Stimulated activated effector memory CD8-positive, alpha-beta T cell treated with anti-CD3 and anti-CD28 coated beads, Interleukin-12 subunit alpha, Interleukin-12 subunit beta, amount 100 ng/mL, for 72 hours (primary cell): Measurements from ENCODE around the gene YJEFN3.

Experiments used
- ATAC-seq: fragments of 150-1000 bp; cut with Tn5 transposase; 2 replicates; pipeline ENCODE4 v1.10.0; 2021
- DNase-seq, 2 donors: peaks; one replicate each; pipeline ENCODE4 v3.0.0; 2021 to 2022; ENCODE audit warnings: low spot score in 2 of 2
- H3K27ac Mint-ChIP-seq: one replicate; pipeline ENCODE4 v1.8.0; 2022; ENCODE audit warnings: mild to moderate bottlenecking, mixed read lengths
- H3K36me3 Mint-ChIP-seq: one replicate; pipeline ENCODE4 v1.8.0; 2022; ENCODE audit warnings: mild to moderate bottlenecking, mixed read lengths
- H3K4me1 Mint-ChIP-seq: one replicate; pipeline ENCODE4 v1.8.0; 2022; ENCODE audit warnings: mixed read lengths
- H3K4me3 Mint-ChIP-seq: one replicate; pipeline ENCODE4 v1.8.0; 2022; ENCODE audit warnings: mild to moderate bottlenecking, mixed read lengths
- H3K9me3 Mint-ChIP-seq: one replicate; pipeline ENCODE4 v1.8.0; 2022; ENCODE audit warnings: mixed read lengths

The YJEFN3 gene

DNA sequence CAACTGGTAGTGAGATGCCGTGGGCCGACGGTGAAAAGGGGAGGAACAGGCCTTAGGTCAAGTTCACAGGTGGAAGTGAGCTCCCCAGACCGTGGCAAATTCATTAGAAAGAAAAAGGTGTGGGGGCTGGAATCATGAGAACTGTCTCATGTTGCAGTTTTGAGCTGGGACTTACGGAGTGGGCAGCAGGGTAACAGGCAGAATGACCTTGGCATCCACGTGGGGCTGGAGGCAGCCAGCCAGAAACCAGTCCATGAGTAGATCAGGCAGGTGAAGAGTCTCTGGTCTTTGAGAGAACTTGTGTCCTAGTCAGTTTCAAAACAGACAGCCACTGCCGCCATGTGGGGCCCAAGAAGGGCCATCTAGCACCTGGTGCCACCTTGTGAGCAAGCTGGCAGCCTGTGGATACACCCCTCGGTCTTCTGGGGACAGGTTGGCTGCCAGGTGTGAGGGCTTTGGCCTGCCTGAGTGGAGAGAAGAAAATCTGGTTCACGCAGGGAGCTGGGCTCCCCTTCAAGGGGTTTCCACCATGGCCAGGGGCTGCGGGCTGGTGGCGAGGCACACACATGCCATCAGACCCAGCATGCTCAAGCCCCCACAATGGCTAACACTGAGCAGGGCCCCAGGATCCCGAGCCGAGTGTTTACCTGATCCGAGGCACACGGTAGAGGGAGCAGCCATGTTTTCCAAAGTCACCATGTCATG is 37.2 kb upstream of the YJEFN3 start:
- Mint-ChIP-seq H3K9me3 (no peaks in the 10 kb centered on the region), H3K27ac (no peak overlapping the region), H3K4me3 (no peak overlapping the region), H3K4me1 (peaks cover 48% of the 10 kb centered on the region), H3K36me3 (peaks cover 70% of the 10 kb centered on the region)
- ATAC-seq (no peak), DNase-seq (no peak)

DNA sequence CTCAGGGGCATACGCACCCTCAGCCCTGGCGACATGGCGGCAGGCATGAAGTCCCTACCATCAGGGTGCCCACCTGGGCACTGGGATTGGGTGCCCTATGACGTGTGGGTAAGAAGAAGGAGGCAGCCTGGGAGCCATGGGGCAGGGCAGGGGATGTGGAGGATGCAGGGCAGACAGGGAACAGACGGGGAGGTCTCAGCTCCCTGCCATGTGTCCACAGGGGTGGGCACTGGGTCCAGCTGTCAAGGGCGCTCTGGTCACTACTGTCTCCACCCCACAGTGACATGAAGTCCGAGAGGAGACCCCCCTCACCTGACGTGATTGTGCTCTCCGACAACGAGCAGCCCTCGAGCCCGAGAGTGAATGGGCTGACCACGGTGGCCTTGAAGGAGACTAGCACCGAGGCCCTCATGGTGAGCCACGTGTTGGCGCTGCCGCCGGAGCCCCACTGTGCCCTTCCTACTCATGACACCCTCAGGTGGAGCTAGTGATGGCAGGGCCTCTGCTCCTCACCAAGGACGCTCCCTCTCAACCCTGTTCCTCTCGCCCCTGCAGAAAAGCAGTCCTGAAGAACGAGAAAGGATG is 36.6 kb upstream of the YJEFN3 start:
- ATAC-seq (no peak), DNase-seq (no peak)
- Mint-ChIP-seq H3K4me1 (peaks cover 41% of the 10 kb centered on the region), H3K27ac (no peak overlapping the region), H3K4me3 (no peak overlapping the region), H3K9me3 (no peaks in the 10 kb centered on the region), H3K36me3 (peaks cover 73% of the 10 kb centered on the region)

DNA sequence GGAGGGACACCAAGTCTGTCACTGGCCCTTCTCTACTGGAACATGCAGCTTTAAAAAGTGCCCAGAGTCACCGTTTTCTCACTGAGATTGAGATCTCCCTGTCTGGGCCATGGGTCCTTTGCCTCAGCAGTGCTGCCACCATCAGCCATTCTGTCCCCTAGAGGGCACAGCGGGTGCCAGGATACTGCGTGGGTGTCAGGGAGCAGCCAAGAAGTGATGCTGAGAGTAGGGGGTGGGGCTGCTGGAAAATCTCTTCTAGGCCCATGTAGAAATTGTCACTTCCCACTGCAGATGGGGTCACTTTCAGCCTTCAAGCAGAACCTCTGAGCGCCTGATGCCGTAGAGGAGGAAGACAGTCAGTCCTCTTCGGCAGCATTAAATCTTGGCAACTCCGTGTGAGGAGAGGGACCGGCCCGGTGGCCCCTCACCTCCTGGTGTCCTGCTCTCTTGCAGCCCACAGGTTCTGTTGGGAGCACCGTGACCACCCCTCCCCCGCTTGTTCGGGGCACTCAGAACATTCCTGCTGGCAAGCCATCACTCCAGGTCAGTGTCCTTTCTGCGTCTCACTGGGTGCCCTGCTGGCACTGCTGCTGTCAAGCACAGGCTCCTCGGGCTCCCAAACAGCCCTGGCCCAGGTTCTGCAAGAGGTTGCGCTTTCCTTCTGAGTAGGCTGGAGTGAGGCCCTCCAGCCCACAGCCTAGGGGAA is 34.7 kb upstream of the YJEFN3 start:
- ATAC-seq (no peak), DNase-seq (no peak)
- Mint-ChIP-seq H3K27ac (peak overlapping the region; percentile 26), H3K36me3 (peaks cover 83% of the 10 kb centered on the region), H3K4me3 (no peak overlapping the region), H3K4me1 (peaks cover 23% of the 10 kb centered on the region), H3K9me3 (no peaks in the 10 kb centered on the region)

DNA sequence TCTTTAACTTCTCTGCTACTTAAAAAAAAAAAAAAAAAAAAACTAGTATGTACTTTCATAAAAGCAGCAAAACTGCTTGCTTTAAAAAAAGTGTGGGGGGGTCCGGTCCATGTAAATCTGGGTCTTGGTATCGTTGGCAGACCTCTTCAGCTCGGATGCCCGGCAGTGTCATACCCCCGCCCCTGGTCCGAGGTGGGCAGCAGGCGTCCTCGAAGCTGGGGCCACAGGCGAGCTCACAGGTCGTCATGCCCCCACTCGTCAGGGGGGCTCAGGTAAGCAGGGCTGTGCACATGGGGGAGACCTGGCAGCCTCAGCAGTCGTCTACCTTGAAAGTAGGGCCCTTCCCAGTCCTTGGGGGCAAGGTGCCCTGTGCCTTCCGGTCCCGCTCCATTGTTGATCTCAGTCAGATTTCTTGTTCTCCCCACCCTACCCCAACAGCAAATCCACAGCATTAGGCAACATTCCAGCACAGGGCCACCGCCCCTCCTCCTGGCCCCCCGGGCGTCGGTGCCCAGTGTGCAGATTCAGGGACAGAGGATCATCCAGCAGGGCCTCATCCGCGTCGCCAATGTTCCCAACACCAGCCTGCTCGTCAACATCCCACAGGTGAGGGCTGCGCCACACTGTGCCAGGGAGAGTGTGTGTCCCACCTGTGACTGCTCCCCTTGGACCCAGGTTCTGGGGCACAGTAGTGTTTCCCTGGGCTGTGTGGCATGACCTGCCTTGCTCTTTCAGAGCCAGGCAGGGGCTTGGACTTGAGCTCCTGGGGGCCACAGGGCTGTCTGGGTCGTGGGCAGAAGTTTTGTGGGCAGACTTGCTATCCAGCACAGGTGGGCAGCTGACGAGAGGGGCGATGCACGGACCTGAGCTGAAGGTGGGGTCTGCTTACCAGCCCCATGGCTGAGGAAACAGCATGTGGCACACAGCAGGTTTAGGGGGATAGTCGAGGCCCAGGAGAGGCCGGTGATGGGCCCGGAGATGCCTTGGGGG is 32.8 kb upstream of the YJEFN3 start:
- Mint-ChIP-seq H3K4me1 (peaks cover 5% of the 10 kb centered on the region), H3K9me3 (no peaks in the 10 kb centered on the region), H3K4me3 (no peak overlapping the region), H3K36me3 (peaks cover 95% of the 10 kb centered on the region), H3K27ac (peak overlapping the region; percentile 76)
- no peak for DNase-seq
- no peak for ATAC-seq

DNA sequence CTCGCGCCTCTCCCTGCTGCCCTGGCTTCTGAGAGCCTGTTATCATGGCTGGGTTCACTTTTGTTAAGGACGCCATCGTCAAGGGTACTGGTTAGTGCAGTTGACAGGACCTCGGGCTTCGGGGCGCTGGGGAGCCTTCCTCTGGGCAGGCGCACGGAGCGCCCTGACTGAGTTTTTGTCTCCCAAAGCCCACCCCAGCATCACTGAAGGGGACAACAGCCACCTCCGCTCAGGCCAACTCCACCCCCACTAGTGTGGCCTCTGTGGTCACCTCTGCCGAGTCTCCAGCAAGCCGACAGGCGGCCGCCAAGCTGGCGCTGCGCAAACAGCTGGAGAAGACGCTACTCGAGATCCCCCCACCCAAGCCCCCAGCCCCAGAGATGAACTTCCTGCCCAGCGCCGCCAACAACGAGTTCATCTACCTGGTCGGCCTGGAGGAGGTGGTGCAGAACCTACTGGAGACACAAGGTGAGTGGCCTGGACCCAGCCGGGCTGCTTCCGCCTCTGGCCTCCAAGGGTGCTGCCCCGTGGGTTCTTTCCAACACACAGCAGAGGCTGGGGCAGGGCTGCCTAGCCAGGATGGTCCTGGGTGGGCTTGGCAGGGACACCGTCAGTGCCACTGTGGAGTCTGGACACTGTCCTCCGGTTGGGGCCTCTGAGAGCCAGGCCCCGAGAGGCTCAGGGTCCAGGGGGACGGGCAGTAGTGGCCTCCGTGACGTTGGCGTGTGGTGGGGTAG is 30.3 kb upstream of the YJEFN3 start:
- Mint-ChIP-seq H3K4me3 (no peak overlapping the region), H3K36me3 (peaks cover 97% of the 10 kb centered on the region), H3K27ac (peak overlapping the region; percentile 52), H3K4me1 (peaks cover 5% of the 10 kb centered on the region), H3K9me3 (no peaks in the 10 kb centered on the region)
- ATAC-seq = no peak
- no peak for DNase-seq

DNA sequence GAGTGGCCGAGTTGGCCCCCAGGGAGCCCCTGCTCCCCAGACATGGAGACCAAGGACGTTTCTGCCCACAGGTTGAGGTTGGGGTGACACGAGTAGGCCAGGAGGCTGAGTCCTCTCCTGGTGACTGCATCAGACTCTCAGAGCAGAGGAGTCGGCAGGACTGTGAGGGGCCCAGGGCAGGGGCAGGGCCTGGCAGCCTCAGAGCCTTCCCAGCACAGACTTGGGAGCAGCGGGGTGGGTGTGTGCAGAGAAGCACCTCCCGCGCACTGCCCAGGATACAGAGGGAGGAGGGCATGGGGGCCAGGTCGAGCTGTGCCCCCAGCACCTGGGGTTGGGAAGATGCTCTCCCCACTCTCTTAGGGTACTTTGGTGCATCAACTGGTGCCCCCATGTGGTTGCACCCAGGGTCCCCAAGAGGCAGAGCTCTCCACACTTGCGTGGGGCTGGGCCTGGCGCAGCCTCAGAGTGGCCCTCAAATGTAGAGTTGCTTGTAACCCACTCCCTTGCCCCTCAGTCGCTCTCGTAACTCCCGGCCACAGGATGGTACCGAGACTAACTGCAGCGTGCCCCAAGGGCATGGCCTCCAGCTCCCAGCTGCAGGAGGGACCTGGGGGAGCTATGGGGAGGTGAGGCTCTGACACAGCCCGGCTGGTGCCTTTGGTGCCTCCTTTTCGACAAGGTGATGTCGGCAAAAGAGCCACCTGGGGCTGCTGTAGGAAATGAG is 29.3 kb upstream of the YJEFN3 start:
- Mint-ChIP-seq H3K36me3 (peaks cover 97% of the 10 kb centered on the region), H3K9me3 (no peaks in the 10 kb centered on the region), H3K4me1 (peaks cover 5% of the 10 kb centered on the region), H3K4me3 (no peak overlapping the region), H3K27ac (peak overlapping the region; percentile 52)
- ATAC-seq = no peak
- no peak for DNase-seq

DNA sequence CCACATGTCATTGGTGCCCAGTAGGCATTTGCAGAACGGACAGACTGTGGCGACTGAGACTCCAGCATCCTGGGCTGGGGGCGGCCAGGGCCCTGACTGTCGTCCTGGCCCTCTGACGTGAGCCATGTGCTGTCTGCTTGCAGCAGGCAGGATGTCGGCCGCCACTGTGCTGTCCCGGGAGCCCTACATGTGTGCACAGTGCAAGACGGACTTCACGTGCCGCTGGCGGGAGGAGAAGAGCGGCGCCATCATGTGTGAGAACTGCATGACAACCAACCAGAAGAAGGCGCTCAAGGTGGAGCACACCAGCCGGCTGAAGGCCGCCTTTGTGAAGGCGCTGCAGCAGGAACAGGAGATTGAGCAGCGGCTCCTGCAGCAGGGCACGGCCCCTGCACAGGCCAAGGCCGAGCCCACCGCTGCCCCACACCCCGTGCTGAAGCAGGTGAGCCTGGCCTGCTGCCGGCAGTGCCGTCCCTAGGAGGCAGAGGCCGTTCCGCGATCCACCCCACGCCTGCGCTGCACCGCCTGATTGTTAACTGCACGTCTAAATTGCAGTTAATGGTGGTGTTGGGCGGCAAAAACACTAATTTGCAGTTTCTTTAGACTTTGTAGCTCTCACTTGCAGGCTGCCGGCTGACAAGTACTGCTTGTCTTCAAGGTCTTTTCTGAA is 27.6 kb upstream of the YJEFN3 start:
- peaks cover 94% of the 10 kb centered on the region for H3K36me3 Mint-ChIP-seq

DNA sequence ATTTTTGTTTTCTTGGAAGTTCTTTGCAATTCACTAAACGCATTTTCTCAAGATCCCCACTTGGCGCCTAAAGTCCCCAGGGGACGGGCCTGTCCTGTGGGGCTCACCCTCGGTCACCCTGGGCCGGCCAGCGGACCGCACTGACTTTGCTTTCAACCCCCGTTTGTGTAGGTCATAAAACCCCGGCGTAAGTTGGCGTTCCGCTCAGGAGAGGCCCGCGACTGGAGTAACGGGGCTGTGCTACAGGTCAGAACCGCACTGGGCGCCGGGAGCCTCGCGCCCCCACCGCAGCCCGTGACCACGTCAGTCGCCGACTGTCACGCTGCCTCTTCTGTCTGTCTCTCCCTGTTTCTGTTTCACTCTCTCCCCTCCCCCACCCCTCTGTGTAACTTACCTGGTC is 26.9 kb upstream of the YJEFN3 start:
- no peaks in the 10 kb centered on the region for H3K9me3 Mint-ChIP-seq
- peaks cover 94% of the 10 kb centered on the region for H3K36me3 Mint-ChIP-seq
- ATAC-seq = no peak
- peak overlapping the region; percentile 77 for H3K27ac Mint-ChIP-seq
- H3K4me1 Mint-ChIP-seq = no peaks in the 10 kb centered on the region
- no peak overlapping the region for H3K4me3 Mint-ChIP-seq
- DNase-seq = no peak

More for the DNA sequence above, 27.6 kb upstream of the YJEFN3 start:
- DNase-seq (no peak), ATAC-seq (no peak)
- Mint-ChIP-seq H3K4me3 (no peak overlapping the region), H3K27ac (peak overlapping the region; percentile 77), H3K4me1 (no peaks in the 10 kb centered on the region), H3K9me3 (no peaks in the 10 kb centered on the region)

DNA sequence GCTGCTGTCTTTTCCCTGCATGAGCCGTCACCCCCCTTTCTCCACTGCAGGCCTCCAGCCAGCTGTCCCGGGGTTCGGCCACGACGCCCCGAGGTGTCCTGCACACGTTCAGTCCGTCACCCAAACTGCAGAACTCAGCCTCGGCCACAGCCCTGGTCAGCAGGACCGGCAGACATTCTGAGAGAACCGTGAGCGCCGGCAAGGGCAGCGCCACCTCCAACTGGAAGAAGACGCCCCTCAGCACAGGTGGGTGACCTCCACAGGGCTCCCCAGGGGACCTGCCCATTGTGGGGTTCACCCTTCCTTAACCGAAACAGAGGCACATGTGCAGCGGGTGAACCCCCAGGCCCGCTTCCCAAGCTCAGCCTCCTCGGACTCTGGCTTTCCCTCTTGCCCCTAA is 26.4 kb upstream of the YJEFN3 start:
- Mint-ChIP-seq H3K9me3 (no peaks in the 10 kb centered on the region), H3K36me3 (peaks cover 94% of the 10 kb centered on the region), H3K4me3 (no peak overlapping the region), H3K4me1 (no peaks in the 10 kb centered on the region), H3K27ac (no peak overlapping the region)
- ATAC-seq (no peak), DNase-seq (no peak)

DNA sequence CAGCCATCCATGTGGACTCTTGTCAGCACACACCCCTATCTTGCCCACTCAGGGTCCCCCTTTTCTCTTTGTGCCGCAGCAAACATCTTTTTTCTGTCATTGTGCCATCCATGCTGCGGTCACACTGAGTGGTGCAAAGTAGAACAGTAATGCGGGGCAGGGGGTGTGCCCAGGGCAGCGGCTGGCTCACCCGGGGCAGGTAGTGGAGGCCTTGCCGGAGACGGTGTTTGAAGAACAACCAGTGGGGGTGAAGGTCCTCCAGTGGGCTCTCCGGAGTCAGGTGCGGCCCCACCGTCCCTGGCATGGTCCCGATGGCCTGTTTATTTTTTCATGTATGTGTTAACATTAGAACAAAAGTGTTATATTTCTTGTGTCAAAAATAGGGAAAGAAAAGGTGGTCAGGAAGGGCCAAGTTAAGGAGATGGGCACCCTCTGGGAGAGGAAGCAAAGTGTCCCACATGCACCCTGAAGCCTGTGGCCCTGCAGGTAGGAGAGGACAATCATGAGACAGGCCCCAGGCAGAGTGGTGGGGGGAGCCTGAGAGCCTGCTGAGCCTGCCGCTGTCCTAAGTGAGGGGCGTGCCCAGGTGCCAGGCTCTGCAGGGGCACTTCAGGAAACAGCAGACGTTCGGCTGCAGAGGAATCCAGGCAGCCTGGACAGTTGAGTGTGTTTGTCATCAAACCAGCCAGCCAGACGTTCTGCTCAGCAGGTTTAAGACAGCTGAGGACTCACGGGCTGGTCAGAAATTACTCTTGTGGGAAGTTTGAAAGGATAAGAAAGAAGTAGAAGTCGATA is 25.7 kb upstream of the YJEFN3 start:
- H3K4me1 Mint-ChIP-seq = no peaks in the 10 kb centered on the region
- no peaks in the 10 kb centered on the region for H3K9me3 Mint-ChIP-seq
- no peak for ATAC-seq
- no peak overlapping the region for H3K27ac Mint-ChIP-seq
- H3K36me3 Mint-ChIP-seq = peaks cover 97% of the 10 kb centered on the region
- H3K4me3 Mint-ChIP-seq = no peak overlapping the region
- no peak for DNase-seq

DNA sequence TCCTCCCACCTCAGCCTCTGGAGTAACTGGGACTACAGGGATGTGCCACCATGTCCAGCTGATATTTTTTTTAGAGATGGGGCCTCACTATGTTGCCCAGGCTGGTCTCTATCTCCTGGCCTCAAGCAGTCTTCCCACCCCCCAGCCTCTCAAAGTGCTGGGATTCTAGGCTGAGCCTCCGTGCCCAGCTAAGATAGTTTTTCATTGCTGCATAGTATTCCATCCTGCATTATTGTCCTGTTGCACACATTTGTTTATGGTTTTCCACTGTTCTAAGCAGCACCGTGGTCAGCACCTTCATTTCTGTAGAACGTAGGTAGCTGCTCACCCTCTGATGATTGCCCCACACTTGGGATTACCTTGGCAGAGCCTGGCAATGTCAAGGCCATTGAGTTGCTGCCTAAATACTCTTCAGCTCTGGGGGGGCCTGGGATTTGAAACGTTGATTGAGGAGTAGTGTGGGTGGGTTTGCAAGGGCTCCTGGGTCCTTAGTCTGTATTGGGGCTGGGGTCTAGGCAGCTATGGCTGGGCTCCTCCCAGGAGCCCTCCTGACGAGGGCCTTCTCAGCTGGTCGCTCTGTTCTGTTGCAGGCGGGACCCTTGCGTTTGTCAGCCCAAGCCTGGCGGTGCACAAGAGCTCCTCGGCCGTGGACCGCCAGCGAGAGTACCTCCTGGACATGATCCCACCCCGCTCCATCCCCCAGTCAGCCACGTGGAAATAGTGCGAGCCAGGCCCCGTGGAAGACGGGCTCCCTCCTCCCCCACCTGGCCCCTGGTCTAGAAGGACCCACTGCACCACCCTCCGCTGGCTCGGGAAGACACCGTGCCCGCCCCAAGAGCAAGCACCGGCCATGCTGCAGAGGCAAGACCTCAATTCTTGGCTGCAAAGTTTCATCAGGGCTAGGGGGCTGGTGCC is 23.7 kb upstream of the YJEFN3 start:
- Mint-ChIP-seq H3K4me1 (no peaks in the 10 kb centered on the region), H3K4me3 (no peak overlapping the region), H3K36me3 (peaks cover 87% of the 10 kb centered on the region), H3K27ac (no peak overlapping the region), H3K9me3 (no peaks in the 10 kb centered on the region)
- ATAC-seq (no peak), DNase-seq (no peak)

DNA sequence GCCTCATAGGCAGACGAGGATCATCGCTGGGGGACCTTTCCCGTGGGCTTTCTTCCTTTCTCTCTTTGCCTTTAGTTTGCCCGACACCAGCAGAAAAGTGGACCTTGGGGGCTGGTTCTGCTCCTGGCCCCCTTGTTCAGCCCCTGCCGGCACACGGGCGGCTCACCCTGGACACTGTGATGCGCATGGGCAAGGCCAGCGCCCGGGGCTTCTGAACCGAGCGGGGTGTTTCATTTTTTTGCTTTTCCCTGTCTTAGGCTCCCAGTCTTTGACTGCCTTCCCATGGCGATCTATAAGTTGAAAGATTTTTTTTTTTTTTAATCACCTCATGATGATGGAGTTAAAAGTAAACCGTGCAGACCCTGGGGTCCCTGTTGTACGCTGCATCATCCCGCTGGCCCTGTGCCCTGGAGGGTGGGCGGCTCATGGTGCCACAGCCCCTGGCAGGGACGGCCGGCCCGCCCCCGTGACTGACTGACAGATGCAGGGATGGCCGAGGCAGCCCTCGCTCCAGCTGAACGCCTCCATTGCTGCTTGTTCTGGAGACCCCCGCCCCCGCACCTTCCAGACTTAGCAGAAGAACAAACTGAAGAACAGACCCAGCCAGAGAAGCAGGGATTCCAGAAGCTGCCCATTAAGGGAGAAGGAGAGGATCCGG is 22.9 kb upstream of the YJEFN3 start:
- Mint-ChIP-seq H3K27ac (no peak overlapping the region), H3K36me3 (peaks cover 79% of the 10 kb centered on the region), H3K4me3 (no peak overlapping the region), H3K9me3 (no peaks in the 10 kb centered on the region), H3K4me1 (no peaks in the 10 kb centered on the region)
- no peak for DNase-seq
- no peak for ATAC-seq
